Activated CD4-positive, CD25-positive, alpha-beta regulatory T cell treated with anti-CD3 and anti-CD28 coated beads, Interleukin-2, amount 50 U/mL, for 16 hours (primary cell): ENCODE measurements around the gene VCX.
"Not testable (repeated sequence)": the region's sequence is repeated elsewhere in the genome, so short reads cannot be mapped to it uniquely, and the experiment has no call there.

Source experiments
- DNase-seq: peaks from one replicate; pipeline ENCODE4 v3.0.0-alpha.2; 2020; ENCODE audit warnings: low read depth, low spot score

VCX gene

DNA sequence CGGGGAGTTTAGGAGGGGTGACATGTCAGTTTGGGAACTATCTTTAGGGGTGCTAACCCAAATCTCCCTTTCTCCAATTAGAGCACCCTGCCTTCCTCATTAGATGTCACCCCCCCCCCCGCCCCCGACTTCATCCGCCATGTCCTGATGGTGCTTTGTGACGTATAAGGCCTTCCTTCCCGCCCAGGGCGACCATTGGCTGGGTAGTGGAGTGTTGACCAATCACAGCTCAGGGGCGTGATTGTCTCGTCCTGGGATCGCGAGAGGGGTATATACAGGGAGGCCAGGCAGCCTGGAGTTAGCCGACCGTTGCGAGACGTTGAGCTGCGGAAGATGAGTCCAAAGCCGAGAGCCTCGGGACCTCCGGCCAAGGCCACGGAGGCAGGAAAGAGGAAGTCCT is at the start of gene VCX:
TSS of gene VCX (plus strand) at position 301 of the 400 bp plus-strand sequence. CDS start at position 334, 33 bp downstream.
- not testable (repeated sequence) for DNase-seq

DNA sequence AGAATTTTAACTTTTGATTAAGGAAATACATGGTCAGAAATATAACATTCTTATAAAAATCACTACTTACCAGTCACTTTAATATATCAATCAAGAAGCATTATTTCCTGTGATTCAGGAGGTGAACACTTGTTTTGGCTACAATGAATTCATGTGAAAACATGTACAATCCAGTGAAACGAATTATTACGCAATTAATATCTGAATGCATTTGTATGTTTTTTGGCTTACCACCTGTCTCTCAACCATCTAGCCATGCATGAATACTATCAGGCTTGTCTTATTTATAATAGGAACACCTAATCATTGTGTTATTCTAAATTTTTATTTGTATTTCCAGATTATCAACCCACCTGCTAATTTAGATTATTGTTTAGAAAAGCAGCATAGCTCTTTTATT is 44.6 kb upstream of the VCX start:
- no peak for DNase-seq

GRCh38 chrX:7801711-7802110 is 41.3 kb upstream of the VCX start:
- no peak for DNase-seq

- no peak for DNase-seq
Measured at GRCh38 chrX:7815166-7815805, 27.7 kb upstream of the VCX start.

GRCh38 chrX:7828594-7828993 is 14.4 kb upstream of the VCX start:
- DNase-seq, result no peak

DNA sequence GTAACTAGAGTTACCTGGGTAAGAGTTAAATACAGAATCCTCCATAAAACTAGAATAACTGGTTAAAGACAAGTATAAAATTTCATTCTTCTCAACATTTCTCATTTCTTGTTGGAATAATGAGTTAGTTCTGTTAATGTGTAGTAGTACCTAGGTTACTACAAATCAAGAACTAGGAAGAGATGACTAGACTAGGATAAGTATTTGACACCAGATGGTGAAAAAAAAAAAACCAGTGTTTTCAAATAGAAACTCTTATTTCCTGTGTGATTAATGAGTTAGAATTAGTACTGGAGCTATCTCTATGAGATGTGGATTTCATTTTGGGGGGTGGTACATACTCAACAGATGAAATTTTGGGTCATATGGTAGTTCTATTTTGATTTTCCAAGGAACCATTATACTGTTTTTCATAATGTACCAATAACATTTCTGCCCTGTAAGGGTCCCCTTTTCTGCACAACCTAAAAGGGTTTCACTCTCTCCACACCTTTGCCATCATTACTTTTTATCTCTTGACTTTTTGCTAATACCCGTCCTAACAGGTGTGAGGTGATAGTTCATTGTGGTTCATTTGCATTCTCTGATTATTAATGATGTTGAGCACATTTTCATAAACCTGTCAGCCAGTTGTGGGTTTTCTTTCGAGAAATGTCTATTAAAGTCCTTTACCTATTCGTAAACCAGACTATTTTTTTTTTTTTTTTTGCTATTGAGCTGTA is 1.7 kb upstream of the VCX start:
- DNase-seq, result no peak

DNA sequence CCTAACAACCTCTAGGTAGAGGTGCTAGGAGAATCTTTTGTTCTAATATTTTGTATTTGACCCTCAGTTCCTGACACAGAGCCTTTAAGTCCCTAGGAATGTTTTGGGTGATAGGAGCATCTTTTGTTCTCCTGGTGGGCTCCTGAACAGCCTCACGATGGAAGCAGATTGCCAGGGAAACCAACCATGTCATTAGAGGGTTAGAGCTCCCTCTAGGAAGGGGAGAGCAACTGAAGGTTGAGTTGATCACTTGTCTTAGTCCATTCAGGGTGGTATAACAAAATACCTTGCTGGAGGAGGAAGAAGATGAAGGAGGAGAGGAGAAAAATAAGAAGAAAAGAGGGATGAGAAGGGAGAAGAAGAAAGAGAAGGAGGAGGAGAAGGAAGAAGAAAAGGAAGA is 9.2 kb downstream of the VCX start:
- DNase-seq, result no peak

GRCh38 chrX:7872042-7872441 is 29.1 kb downstream of the VCX start:
- DNase-seq, result no peak

GRCh38 chrX:7876957-7877356 is 34.0 kb downstream of the VCX start:
- DNase-seq, result no peak

DNA sequence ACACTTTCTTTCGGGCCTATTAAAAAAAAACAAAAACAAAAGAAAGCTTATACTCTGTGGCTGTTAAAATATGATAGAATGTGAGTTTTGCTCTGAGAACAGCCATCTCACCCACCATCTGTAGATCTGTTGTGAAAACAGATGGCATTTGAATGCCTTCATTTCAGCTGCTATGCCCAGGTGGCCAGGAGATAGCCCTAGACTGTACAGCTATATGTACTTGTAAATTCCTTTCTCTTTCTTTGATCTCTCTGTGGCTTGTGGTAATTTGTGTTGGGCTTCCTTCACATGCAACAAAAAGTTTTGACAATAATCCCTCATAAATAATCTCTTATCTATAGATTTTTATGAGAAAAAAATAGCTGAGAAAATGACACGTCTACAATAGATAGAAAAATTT is 46.2 kb downstream of the VCX start:
- DNase-seq, result no peak

- DNase-seq, result no peak
Measured at GRCh38 chrX:7889680-7890079, 46.7 kb downstream of the VCX start.

GRCh38 chrX:7891928-7892327 is 49.0 kb downstream of the VCX start:
- no peak for DNase-seq
